ENCODE data around the gene G6PC1. TPM values are rescaled to one million over a fixed set of nuclear protein-coding genes. Genes with fewer than 3 reads are reported as not detected.
A peak's percentile ranks its signal among the peaks of the same experiment; 100 is the strongest.
"Not testable (repeated sequence)": the region's sequence is repeated elsewhere in the genome, so short reads cannot be mapped to it uniquely, and the experiment has no call there.

Gene G6PC1
- total RNA-seq, 1 donor from 2014 or later, result not detected

GRCh38 chr17:42871647-42872046 lies 29.0 kb upstream of the G6PC1 start:
- peaks cover 4% of the 10 kb centered on the region for H3K9me3 Mint-ChIP-seq (ENCODE audit: unreplicated experiment)
- no peaks in the 10 kb centered on the region for H3K4me1 Mint-ChIP-seq (ENCODE audit: unreplicated experiment)
- no peak for TF ChIP-seq CTCF (IDR thresholded peaks at IDR 0.05; ENCODE audit: unreplicated experiment)
- H3K27ac Mint-ChIP-seq (ENCODE audit: unreplicated experiment), result no peak overlapping the region
- peak overlapping the region; percentile 42 for H3K4me3 Mint-ChIP-seq (ENCODE audit: unreplicated experiment)
- H3K36me3 Mint-ChIP-seq (ENCODE audit: low read depth, unreplicated experiment), result peaks cover 15% of the 10 kb centered on the region
- peaks cover 2% of the 10 kb centered on the region for H3K27me3 Mint-ChIP-seq (ENCODE audit: unreplicated experiment)
- DNase-seq (ENCODE audit: low spot score), result no peak

- H3K36me3 Mint-ChIP-seq (ENCODE audit: low read depth, unreplicated experiment), result peaks cover 19% of the 10 kb centered on the region
- TF ChIP-seq CTCF (IDR thresholded peaks at IDR 0.05; ENCODE audit: unreplicated experiment), result no peak
- H3K27ac Mint-ChIP-seq (ENCODE audit: unreplicated experiment), result no peak overlapping the region
- peaks cover 4% of the 10 kb centered on the region for H3K9me3 Mint-ChIP-seq (ENCODE audit: unreplicated experiment)
- H3K4me1 Mint-ChIP-seq (ENCODE audit: unreplicated experiment), result peaks cover 3% of the 10 kb centered on the region
- no peak for DNase-seq (ENCODE audit: low spot score)
- H3K27me3 Mint-ChIP-seq (ENCODE audit: unreplicated experiment), result peaks cover 5% of the 10 kb centered on the region
- H3K4me3 Mint-ChIP-seq (ENCODE audit: unreplicated experiment), result no peak overlapping the region
Measured at GRCh38 chr17:42872251-42872965, 28.2 kb upstream of the G6PC1 start.

GRCh38 chr17:42873315-42873714 lies 27.3 kb upstream of the G6PC1 start:
- H3K27me3 Mint-ChIP-seq (ENCODE audit: unreplicated experiment), result peaks cover 6% of the 10 kb centered on the region
- peaks cover 6% of the 10 kb centered on the region for H3K4me1 Mint-ChIP-seq (ENCODE audit: unreplicated experiment)
- no peak for TF ChIP-seq CTCF (IDR thresholded peaks at IDR 0.05; ENCODE audit: unreplicated experiment)
- peaks cover 18% of the 10 kb centered on the region for H3K36me3 Mint-ChIP-seq (ENCODE audit: low read depth, unreplicated experiment)
- DNase-seq (ENCODE audit: low spot score), result no peak
- H3K27ac Mint-ChIP-seq (ENCODE audit: unreplicated experiment), result no peak overlapping the region
- H3K4me3 Mint-ChIP-seq (ENCODE audit: unreplicated experiment), result no peak overlapping the region
- peaks cover 4% of the 10 kb centered on the region for H3K9me3 Mint-ChIP-seq (ENCODE audit: unreplicated experiment)

- not testable (repeated sequence) for DNase-seq (ENCODE audit: low spot score); H3K9me3 Mint-ChIP-seq (ENCODE audit: unreplicated experiment); H3K4me3 Mint-ChIP-seq (ENCODE audit: unreplicated experiment); H3K27me3 Mint-ChIP-seq (ENCODE audit: unreplicated experiment); H3K27ac Mint-ChIP-seq (ENCODE audit: unreplicated experiment)
- peaks cover 10% of the 10 kb centered on the region for H3K4me1 Mint-ChIP-seq (ENCODE audit: unreplicated experiment)
- peaks cover 15% of the 10 kb centered on the region for H3K36me3 Mint-ChIP-seq (ENCODE audit: low read depth, unreplicated experiment)
Measured at GRCh38 chr17:42873932-42874695, 26.5 kb upstream of the G6PC1 start.

GRCh38 chr17:42877037-42877436 lies 23.6 kb upstream of the G6PC1 start:
- Mint-ChIP-seq H3K27me3 (ENCODE audit: unreplicated experiment) (peaks cover 10% of the 10 kb centered on the region), H3K9me3 (ENCODE audit: unreplicated experiment) (no peaks in the 10 kb centered on the region), H3K36me3 (ENCODE audit: low read depth, unreplicated experiment) (peaks cover 4% of the 10 kb centered on the region), H3K27ac (ENCODE audit: unreplicated experiment) (no peak overlapping the region), H3K4me1 (ENCODE audit: unreplicated experiment) (peaks cover 10% of the 10 kb centered on the region), H3K4me3 (ENCODE audit: unreplicated experiment) (no peak overlapping the region)
- DNase-seq (ENCODE audit: low spot score), result no peak
- no peak for TF ChIP-seq CTCF (IDR thresholded peaks at IDR 0.05; ENCODE audit: unreplicated experiment)
